Suprapubic skin (tissue), 3 donors: ENCODE measurements around the gene OSBPL9.

Source experiments
- POLR2A ChIP-seq, 2 donors: fragments of 450-650 bp; IDR thresholded peaks; one replicate each; pipeline ENCODE4 v1.6.1; 2017; ENCODE audit warnings: antibody characterized with exemption in 2 of 2, mild to moderate bottlenecking in 2 of 2, moderate library complexity in 2 of 2
- TF ChIP-seq, protein P1 (sequence below), 2 donors: fragments of 200-600 bp in 1 of 2; fragments of 450-650 bp in 1 of 2; sonication (generic) in 1 of 2; IDR thresholded peaks; one replicate each; pipeline ENCODE4 v1.5.1; 2016 to 2019; ENCODE audit warnings: antibody characterized with exemption in 2 of 2, mild to moderate bottlenecking in 1 of 2, moderate library complexity in 1 of 2

DNA sequence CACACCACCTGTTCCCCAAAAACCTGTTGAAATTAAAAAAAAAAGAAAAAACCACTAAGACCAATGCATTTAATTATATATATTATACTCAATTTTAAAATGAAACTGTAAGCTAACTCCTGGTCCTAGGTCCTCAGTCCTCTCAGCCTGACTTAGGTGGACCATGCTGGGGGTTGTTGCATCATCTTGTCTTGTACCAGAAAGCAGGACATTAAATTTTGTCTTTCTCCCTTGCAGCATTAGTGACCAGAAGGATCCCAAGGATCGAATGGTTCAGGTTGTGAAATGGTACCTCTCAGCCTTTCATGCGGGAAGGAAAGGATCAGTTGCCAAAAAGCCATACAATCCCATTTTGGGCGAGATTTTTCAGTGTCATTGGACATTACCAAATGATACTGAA, 164.0 kb downstream of the OSBPL9 start:
- TF ChIP-seq, protein P1, sequence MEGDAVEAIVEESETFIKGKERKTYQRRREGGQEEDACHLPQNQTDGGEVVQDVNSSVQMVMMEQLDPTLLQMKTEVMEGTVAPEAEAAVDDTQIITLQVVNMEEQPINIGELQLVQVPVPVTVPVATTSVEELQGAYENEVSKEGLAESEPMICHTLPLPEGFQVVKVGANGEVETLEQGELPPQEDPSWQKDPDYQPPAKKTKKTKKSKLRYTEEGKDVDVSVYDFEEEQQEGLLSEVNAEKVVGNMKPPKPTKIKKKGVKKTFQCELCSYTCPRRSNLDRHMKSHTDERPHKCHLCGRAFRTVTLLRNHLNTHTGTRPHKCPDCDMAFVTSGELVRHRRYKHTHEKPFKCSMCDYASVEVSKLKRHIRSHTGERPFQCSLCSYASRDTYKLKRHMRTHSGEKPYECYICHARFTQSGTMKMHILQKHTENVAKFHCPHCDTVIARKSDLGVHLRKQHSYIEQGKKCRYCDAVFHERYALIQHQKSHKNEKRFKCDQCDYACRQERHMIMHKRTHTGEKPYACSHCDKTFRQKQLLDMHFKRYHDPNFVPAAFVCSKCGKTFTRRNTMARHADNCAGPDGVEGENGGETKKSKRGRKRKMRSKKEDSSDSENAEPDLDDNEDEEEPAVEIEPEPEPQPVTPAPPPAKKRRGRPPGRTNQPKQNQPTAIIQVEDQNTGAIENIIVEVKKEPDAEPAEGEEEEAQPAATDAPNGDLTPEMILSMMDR (IDR thresholded peaks at IDR 0.05) = no peak
- no peak for TF ChIP-seq POLR2A (IDR thresholded peaks at IDR 0.05)
